Transverse colon (tissue), 4 donors: ENCODE measurements around the gene EGFR. TPM values are rescaled to one million over a fixed set of nuclear protein-coding genes. Genes with fewer than 3 reads are reported as not detected.

Experiments
- DNase-seq: peaks from one replicate; pipeline ENCODE4 v3.0.0-alpha.2; 2019
- H3K27ac ChIP-seq, 4 donors: fragments of 200-600 bp; sonication (generic); 2 replicates each; pipeline ENCODE4 v1.5.1; 2016 to 2018; ENCODE audit warnings: inconsistent platforms in 4 of 4
- H3K27me3 ChIP-seq: fragments of 200-600 bp; sonication (generic); 2 replicates; pipeline ENCODE4 v1.5.1; 2017; ENCODE audit warnings: inconsistent platforms
- H3K36me3 ChIP-seq, 4 donors: fragments of 200-600 bp; sonication (generic); 2 replicates each; pipeline ENCODE4 v1.5.1; 2017 to 2019; ENCODE audit warnings: inconsistent platforms in 4 of 4
- H3K4me1 ChIP-seq, 4 donors: fragments of 200-600 bp; sonication (generic); 2 replicates each; pipeline ENCODE4 v1.5.1; 2017 to 2020; ENCODE audit warnings: inconsistent platforms in 4 of 4
- H3K4me3 ChIP-seq, 4 donors: fragments of 200-600 bp; sonication (generic); 1 replicate in 1 of 4; 2 replicates in 3 of 4; pipeline versions ENCODE4 v1.5.1 to v1.6.1; 2017 to 2019; ENCODE audit warnings: inconsistent platforms in 4 of 4
- H3K9me3 ChIP-seq, 2 donors: fragments of 200-600 bp; sonication (generic); 2 replicates each; pipeline ENCODE4 v1.5.1; 2017 to 2019; ENCODE audit warnings: inconsistent platforms in 2 of 2
- EP300 ChIP-seq: sonication (generic); formaldehyde crosslinking; IDR thresholded peaks from one replicate; pipeline ENCODE4 v1.6.1; 2017; ENCODE audit warnings: antibody characterized with exemption, low read depth
- POLR2A ChIP-seq: fragments of 450-650 bp; IDR thresholded peaks from one replicate; pipeline ENCODE4 v1.6.1; 2016; ENCODE audit warnings: antibody characterized with exemption, mild to moderate bottlenecking, moderate library complexity
- POLR2AphosphoS5 ChIP-seq, 3 donors: sonication (generic); formaldehyde crosslinking; IDR thresholded peaks; one replicate each; pipeline ENCODE4 v1.6.1; 2016; ENCODE audit warnings: antibody characterized with exemption in 3 of 3
- WGBS, 2 donors: methylation state at CpG; one replicate each; pipeline ENCODE4 v1.1.5; 2018; ENCODE audit warnings: low coverage in 1 of 2; 5-methylcytosine and 5-hydroxymethylcytosine counted together
- in situ Hi-C, 4 donors: fragments of 200-750 bp; cut with MboI; loops; one replicate each; pipeline versions ENCODE4 v1.15.0 to v1.15.1; 2017; ENCODE audit warnings: low sequenced_read_pairs in 3 of 4, low pct_ligation_motif_present in 1 of 4, low pct_unique_long_range_greater_than_20kb in 1 of 4
- intact Hi-C: fragments of 100-400 bp; cut with DNase I; formaldehyde crosslinking; loops from one replicate; pipeline ENCODE4 v1.15.1; 2023; ENCODE audit warnings: low total_unique reads
- total RNA-seq, 4 donors: library from RNA; depleted of rRNA; stranded (reverse); fragments of >200 nt; gene quantifications; one replicate each; pipeline ENCODE4 v1.1.0, GENCODE V29; 2016
- TF ChIP-seq, protein P1 (sequence below), 5 experiments: fragments of 200-600 bp in 3 of 5; fragments of 450-650 bp in 2 of 5; sonication (generic) in 3 of 5; IDR thresholded peaks; 1 replicate in 2 of 5; 2 replicates in 3 of 5; pipeline ENCODE4 v1.5.1; 2016 to 2017; ENCODE audit warnings: antibody characterized with exemption in 5 of 5, inconsistent platforms in 3 of 5, mild to moderate bottlenecking in 2 of 5, moderate library complexity in 1 of 5

Gene EGFR
- total RNA-seq, 4 donors from 2014 or later = 40.0 to 85.7 (median 72.9) TPM

DNA sequence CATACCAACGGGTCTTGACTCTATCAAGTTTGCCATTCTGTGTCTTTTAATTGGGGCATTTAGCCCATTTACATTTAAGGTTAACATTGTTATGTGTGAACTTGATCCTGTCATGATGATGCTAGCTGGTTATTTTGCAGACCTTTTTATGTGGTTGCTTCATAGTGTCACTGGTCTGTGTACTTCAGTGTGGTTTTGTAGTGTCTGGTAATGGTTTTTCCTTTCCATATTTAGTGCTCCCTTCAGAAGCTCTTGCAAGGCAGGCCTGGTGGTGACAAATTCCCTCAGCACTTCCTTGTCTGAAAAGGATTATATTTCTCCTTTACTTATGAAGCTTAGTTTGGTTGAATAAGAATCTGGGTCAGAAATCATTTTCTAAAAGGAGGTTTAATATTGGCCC is 211.2 kb downstream of the EGFR start:
- H3K4me1 ChIP-seq = no peaks in the 10 kb centered on the region
- H3K9me3 ChIP-seq = no peaks in the 10 kb centered on the region
- 33 to 66% methylated on average over 1 of the region's 1 CpG for WGBS, 2 donors
- no peak overlapping the region for H3K27ac ChIP-seq
- no peak for DNase-seq
- H3K27me3 ChIP-seq = no peaks in the 10 kb centered on the region
- in situ Hi-C loops = no loop called here
- H3K4me3 ChIP-seq = no peak overlapping the region
- H3K36me3 ChIP-seq = no peaks in the 10 kb centered on the region
- intact Hi-C loops = no loop called here
- TF ChIP-seq POLR2A (no peak), POLR2AphosphoS5 (IDR thresholded peaks at IDR 0.05) (no peak)
- TF ChIP-seq, protein P1, sequence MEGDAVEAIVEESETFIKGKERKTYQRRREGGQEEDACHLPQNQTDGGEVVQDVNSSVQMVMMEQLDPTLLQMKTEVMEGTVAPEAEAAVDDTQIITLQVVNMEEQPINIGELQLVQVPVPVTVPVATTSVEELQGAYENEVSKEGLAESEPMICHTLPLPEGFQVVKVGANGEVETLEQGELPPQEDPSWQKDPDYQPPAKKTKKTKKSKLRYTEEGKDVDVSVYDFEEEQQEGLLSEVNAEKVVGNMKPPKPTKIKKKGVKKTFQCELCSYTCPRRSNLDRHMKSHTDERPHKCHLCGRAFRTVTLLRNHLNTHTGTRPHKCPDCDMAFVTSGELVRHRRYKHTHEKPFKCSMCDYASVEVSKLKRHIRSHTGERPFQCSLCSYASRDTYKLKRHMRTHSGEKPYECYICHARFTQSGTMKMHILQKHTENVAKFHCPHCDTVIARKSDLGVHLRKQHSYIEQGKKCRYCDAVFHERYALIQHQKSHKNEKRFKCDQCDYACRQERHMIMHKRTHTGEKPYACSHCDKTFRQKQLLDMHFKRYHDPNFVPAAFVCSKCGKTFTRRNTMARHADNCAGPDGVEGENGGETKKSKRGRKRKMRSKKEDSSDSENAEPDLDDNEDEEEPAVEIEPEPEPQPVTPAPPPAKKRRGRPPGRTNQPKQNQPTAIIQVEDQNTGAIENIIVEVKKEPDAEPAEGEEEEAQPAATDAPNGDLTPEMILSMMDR (IDR thresholded peaks at IDR 0.05) = no peak

DNA sequence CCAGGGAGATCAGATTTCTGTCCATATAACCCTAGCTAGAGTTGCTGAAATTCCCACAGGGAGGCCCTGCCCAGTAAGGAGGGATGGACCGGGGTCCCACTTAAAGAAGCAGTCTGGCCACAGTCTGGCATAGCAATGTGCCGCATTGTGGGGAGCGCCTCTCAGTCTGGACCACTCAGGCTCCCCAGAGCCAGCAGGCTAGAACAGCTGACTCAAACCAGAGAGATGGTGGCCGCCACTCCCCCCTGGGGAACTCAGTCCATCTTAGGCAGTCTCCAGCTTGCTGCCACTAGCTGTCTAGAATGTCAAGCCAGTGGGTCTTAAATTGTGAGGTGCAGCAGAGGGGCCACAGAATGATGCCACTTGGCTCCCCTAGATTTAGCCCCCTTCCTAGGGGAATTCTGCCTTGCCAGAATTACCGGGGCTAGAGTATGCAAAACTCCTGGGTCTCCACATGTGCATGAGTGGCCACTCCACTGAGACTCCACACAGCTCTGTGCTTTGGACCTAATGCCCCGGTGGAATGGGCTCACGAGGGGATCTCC is 213.0 kb downstream of the EGFR start:
- no peaks in the 10 kb centered on the region for H3K27me3 ChIP-seq
- intact Hi-C loops = no loop called here
- no peak overlapping the region for H3K27ac ChIP-seq
- no peak overlapping the region for H3K4me3 ChIP-seq
- TF ChIP-seq, protein P1 (IDR thresholded peaks at IDR 0.05) = no peak
- TF ChIP-seq EP300 = no peak
- no peak for TF ChIP-seq POLR2A
- no peak for TF ChIP-seq POLR2AphosphoS5 (IDR thresholded peaks at IDR 0.05)
- no peaks in the 10 kb centered on the region for H3K4me1 ChIP-seq
- no peaks in the 10 kb centered on the region for H3K36me3 ChIP-seq
- WGBS, 2 donors = 80% methylated on average over 7 of the region's 7 CpGs; no CpG with 5 or more reads in 1 of the 2 donors
- in situ Hi-C loops = no loop called here
- H3K9me3 ChIP-seq = no peaks in the 10 kb centered on the region
- no peak for DNase-seq

DNA sequence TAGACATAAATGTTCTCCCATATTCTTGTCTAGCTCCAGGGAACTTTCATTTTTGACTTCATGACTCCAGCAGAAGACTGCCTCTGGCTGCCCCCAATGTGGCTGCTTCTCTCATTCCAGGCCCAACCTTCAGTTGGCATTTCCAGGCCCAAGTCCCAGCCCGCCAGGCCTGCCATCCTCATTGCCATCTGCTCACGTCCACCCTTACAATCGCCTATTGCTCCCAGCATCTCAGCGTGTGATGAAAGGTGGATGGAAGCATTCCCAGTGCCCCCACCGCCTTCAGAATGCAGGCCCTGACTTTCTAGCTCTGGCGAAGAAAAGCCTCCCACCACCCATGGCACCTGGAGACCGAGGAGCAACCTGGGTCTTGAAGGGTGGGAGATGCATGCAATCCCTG is 214.2 kb downstream of the EGFR start:
- in situ Hi-C loops = no loop called here
- no peak overlapping the region for H3K27ac ChIP-seq
- no peak for DNase-seq
- H3K4me1 ChIP-seq = no peaks in the 10 kb centered on the region
- no peaks in the 10 kb centered on the region for H3K9me3 ChIP-seq
- H3K36me3 ChIP-seq = no peaks in the 10 kb centered on the region
- intact Hi-C loops = no loop called here
- WGBS, 2 donors = 77 to 100% methylated on average over 1 to 7 of the region's 7 CpGs
- TF ChIP-seq, protein P1 (IDR thresholded peaks at IDR 0.05) = no peak
- TF ChIP-seq EP300 (no peak), POLR2A (no peak), POLR2AphosphoS5 (IDR thresholded peaks at IDR 0.05) (no peak)
- no peak overlapping the region for H3K4me3 ChIP-seq
- H3K27me3 ChIP-seq = no peaks in the 10 kb centered on the region

DNA sequence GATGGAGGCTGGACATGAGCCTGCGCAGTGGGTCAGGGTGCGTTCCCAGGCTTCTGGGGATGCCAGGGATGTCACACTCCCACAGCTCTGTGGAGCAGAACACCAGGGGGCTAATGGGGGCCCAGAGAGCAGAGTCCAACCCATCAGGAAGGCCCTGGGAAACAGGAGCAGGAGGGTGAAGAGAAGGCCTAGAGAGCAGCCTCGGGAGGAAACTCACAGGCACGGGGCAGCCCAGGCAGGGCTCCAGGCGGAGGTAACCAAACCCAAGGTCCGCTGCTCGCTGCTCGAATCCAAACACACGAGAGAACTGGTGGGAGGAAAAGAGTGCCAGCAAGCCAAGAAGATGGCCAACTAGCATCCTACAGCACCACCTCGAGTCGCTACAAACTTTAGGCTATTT is 215.6 kb downstream of the EGFR start:
- no peak overlapping the region for H3K27ac ChIP-seq
- no peak for DNase-seq
- no peaks in the 10 kb centered on the region for H3K9me3 ChIP-seq
- intact Hi-C loops = no loop called here
- H3K36me3 ChIP-seq = no peaks in the 10 kb centered on the region
- H3K4me1 ChIP-seq = no peaks in the 10 kb centered on the region
- no peaks in the 10 kb centered on the region for H3K27me3 ChIP-seq
- WGBS, 2 donors = 81 to 97% methylated on average over 6 to 11 of the region's 11 CpGs
- in situ Hi-C loops = no loop called here
- TF ChIP-seq, protein P1 (IDR thresholded peaks at IDR 0.05) = no peak
- TF ChIP-seq POLR2A (no peak), EP300 (no peak), POLR2AphosphoS5 (IDR thresholded peaks at IDR 0.05) (no peak)
- H3K4me3 ChIP-seq = no peak overlapping the region
